SU-DHL-6 (cell line): ENCODE measurements around the gene GARIN5A.

Experiments
- H2AFZ ChIP-seq: fragments of 200-600 bp; sonication (generic); 2 replicates; pipeline ENCODE4 v1.6.1; 2014; ENCODE audit warnings: low read depth, mild to moderate bottlenecking, moderate library complexity, mixed read lengths, antibody characterized with exemption, low read length; ENCODE audit not compliant: severe bottlenecking
- H3F3A ChIP-seq: fragments of 200-600 bp; shearing (Covaris generic); 2 replicates; pipeline ENCODE4 v1.6.0; 2016; ENCODE audit warnings: antibody characterized with exemption, mild to moderate bottlenecking; ENCODE audit not compliant: insufficient read depth
- H3K27ac ChIP-seq: fragments of 200-600 bp; sonication (generic); 2 replicates; pipeline ENCODE4 v1.5.1; 2016; ENCODE audit warnings: low read depth, mild to moderate bottlenecking, low read length, moderate library complexity, mixed read lengths
- H3K27me3 ChIP-seq: fragments of 200-600 bp; sonication (generic), shearing (Covaris generic); 2 replicates; pipeline ENCODE4 v1.6.0; 2014; ENCODE audit warnings: mild to moderate bottlenecking, low read length
- H3K36me3 ChIP-seq: fragments of 200-600 bp; sonication (generic); 2 replicates; pipeline ENCODE4 v1.6.1; 2014; ENCODE audit warnings: mild to moderate bottlenecking, low read length, mixed read lengths
- H3K4me2 ChIP-seq: fragments of 300-600, 200-600 bp; shearing (Covaris generic), sonication (generic); 2 replicates; pipeline ENCODE4 v1.6.0; 2014; ENCODE audit warnings: low read length, low read depth, mild to moderate bottlenecking; ENCODE audit not compliant: poor library complexity, severe bottlenecking
- H3K4me3 ChIP-seq: fragments of 200-600 bp; sonication (generic); 2 replicates; pipeline ENCODE4 v1.5.1; 2014; ENCODE audit warnings: antibody characterized with exemption, low read length, mild to moderate bottlenecking, mixed read lengths; ENCODE audit not compliant: insufficient read depth, poor library complexity, severe bottlenecking
- H3K79me2 ChIP-seq: fragments of 200-600 bp; sonication (generic); 2 replicates; pipeline ENCODE4 v1.6.1; 2014; ENCODE audit warnings: mild to moderate bottlenecking, low read length, moderate library complexity; ENCODE audit not compliant: insufficient read depth
- H3K9ac ChIP-seq: fragments of 200-600 bp; sonication (generic); 2 replicates; pipeline ENCODE4 v1.7.0; 2014; ENCODE audit warnings: mild to moderate bottlenecking, low read length
- H3K9me2 ChIP-seq: fragments of 200-600 bp; sonication (generic); replicated peaks from 2 replicates; pipeline ENCODE4 v1.6.1; 2014; ENCODE audit warnings: low read length; ENCODE audit not compliant: insufficient read depth
- H3K9me3 ChIP-seq: fragments of 200-600 bp; sonication (generic); 2 replicates; pipeline ENCODE4 v1.6.1; 2014; ENCODE audit warnings: low read length, mixed read lengths; ENCODE audit not compliant: insufficient read depth
- H4K20me1 ChIP-seq: fragments of 200-600 bp; sonication (generic); 2 replicates; pipeline ENCODE4 v1.6.1; 2014; ENCODE audit warnings: low read depth, mild to moderate bottlenecking, antibody characterized with exemption, low read length, moderate library complexity, mixed read lengths
- CTCF ChIP-seq: fragments of 200-600 bp; sonication (generic); IDR thresholded peaks from one replicate; pipeline ENCODE4 v1.5.1; 2017; ENCODE audit warnings: antibody characterized with exemption, mild to moderate bottlenecking, low read length, moderate library complexity; ENCODE audit not compliant: insufficient read depth, poor library complexity, severe bottlenecking
- EZH2phosphoT487 ChIP-seq: fragments of 200-600 bp; sonication (generic), shearing (Covaris generic); conservative IDR thresholded peaks from 2 replicates; pipeline ENCODE4 v1.6.1; 2018; ENCODE audit warnings: mild to moderate bottlenecking, antibody characterized with exemption, low read length, moderate library complexity, mixed read lengths

Gene GARIN5A

GRCh38 chr19:50507376-50507775 is 30.7 kb upstream of the GARIN5A start:
- no peak overlapping the region for H3K27ac ChIP-seq
- H3K4me2 ChIP-seq = no peak overlapping the region
- no peaks in the 10 kb centered on the region for H3K36me3 ChIP-seq
- H2AFZ ChIP-seq = no peak overlapping the region
- H3K27me3 ChIP-seq = no peaks in the 10 kb centered on the region
- TF ChIP-seq EZH2phosphoT487 (no peak), CTCF (no peak)
- no peaks in the 10 kb centered on the region for H3K79me2 ChIP-seq
- H3K9me3 ChIP-seq = no peaks in the 10 kb centered on the region
- H3K9me2 ChIP-seq = no peaks in the 10 kb centered on the region
- H3F3A ChIP-seq = no peaks in the 10 kb centered on the region
- no peaks in the 10 kb centered on the region for H4K20me1 ChIP-seq
- H3K9ac ChIP-seq = no peak overlapping the region
- H3K4me3 ChIP-seq = no peak overlapping the region

DNA sequence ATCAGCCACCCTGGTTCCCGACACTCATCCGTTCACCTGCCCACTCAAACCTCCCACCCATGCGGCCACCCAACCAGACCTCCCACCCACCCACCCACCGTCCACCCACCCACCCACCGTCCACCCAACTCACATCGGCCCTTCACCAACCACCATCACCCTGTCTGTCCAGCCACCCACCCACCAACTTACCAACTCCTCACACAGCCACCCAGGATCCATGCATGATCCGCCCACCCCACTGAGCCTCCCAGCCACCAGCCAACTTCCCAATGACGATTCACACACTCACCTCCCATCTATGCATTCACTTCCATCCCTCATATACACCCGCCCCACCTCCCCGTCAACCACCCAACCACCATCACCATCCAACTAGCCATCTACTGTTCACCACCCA is 30.1 kb upstream of the GARIN5A start:
- H3K9me3 ChIP-seq = no peaks in the 10 kb centered on the region
- H3K27me3 ChIP-seq = no peaks in the 10 kb centered on the region
- no peaks in the 10 kb centered on the region for H4K20me1 ChIP-seq
- TF ChIP-seq EZH2phosphoT487 = no peak
- TF ChIP-seq CTCF = no peak
- H3K9me2 ChIP-seq = no peaks in the 10 kb centered on the region
- no peak overlapping the region for H3K4me3 ChIP-seq
- no peak overlapping the region for H3K27ac ChIP-seq
- no peak overlapping the region for H2AFZ ChIP-seq
- no peak overlapping the region for H3K4me2 ChIP-seq
- H3K9ac ChIP-seq = no peak overlapping the region
- H3F3A ChIP-seq = no peaks in the 10 kb centered on the region
- H3K79me2 ChIP-seq = no peaks in the 10 kb centered on the region
- no peaks in the 10 kb centered on the region for H3K36me3 ChIP-seq

- no peaks in the 10 kb centered on the region for H3K9me3 ChIP-seq
- no peaks in the 10 kb centered on the region for H3K36me3 ChIP-seq
- no peak for TF ChIP-seq EZH2phosphoT487
- no peak overlapping the region for H3K27ac ChIP-seq
- H3F3A ChIP-seq = no peaks in the 10 kb centered on the region
- H4K20me1 ChIP-seq = no peaks in the 10 kb centered on the region
- no peak overlapping the region for H3K9ac ChIP-seq
- no peaks in the 10 kb centered on the region for H3K79me2 ChIP-seq
- no peaks in the 10 kb centered on the region for H3K27me3 ChIP-seq
- no peaks in the 10 kb centered on the region for H3K9me2 ChIP-seq
- H2AFZ ChIP-seq = no peak overlapping the region
- no peak overlapping the region for H3K4me3 ChIP-seq
- H3K4me2 ChIP-seq = no peak overlapping the region
These were observed 29.4 kb upstream of the GARIN5A start for GRCh38 chr19:50505856-50506611.
